Activated B cell treated with CpG ODN at 0.5 μM for 24 hours (primary cell): Measurements from ENCODE around the gene KLHL22. TPM values are rescaled to one million over a fixed set of nuclear protein-coding genes. Genes with fewer than 3 reads are reported as not detected.
"Not testable (repeated sequence)": the region's sequence is repeated elsewhere in the genome, so short reads cannot be mapped to it uniquely, and the experiment has no call there.

ENCODE experiments used
- ATAC-seq: fragments of 200-7000 bp; cut with Tn5 transposase; one replicate; pipeline ENCODE4 v1.10.0; 2021; ENCODE audit warnings: low read depth, mild to moderate bottlenecking, moderate library complexity
- CTCF ChIA-PET: fragments of 350-600 bp; sonication (Branson Sonifier 250); formaldehyde crosslinking; loops from one replicate; lab custom pipeline; 2021; ENCODE audit warnings: antibody characterized with exemption; lab: Charles Lee
- POLR2A ChIA-PET: fragments of 350-600 bp; sonication (Branson Sonifier 250); formaldehyde crosslinking; loops from one replicate; lab custom pipeline; 2021; ENCODE audit warnings: antibody characterized with exemption; lab: Charles Lee
- DNase-seq: peaks from one replicate; pipeline ENCODE4 v3.0.0; 2022
- H3K27ac Mint-ChIP-seq: one replicate; pipeline ENCODE4 v1.8.0; 2020; ENCODE audit warnings: mixed read lengths
- H3K27me3 Mint-ChIP-seq: one replicate; pipeline ENCODE4 v1.8.0; 2021; ENCODE audit warnings: mixed read lengths
- H3K36me3 Mint-ChIP-seq: one replicate; pipeline ENCODE4 v1.8.0; 2021; ENCODE audit warnings: low read depth, mixed read lengths
- H3K4me1 Mint-ChIP-seq: one replicate; pipeline ENCODE4 v1.8.0; 2021; ENCODE audit warnings: mixed read lengths
- H3K4me3 Mint-ChIP-seq: one replicate; pipeline ENCODE4 v1.8.0; 2020; ENCODE audit warnings: mild to moderate bottlenecking, mixed read lengths
- H3K9me3 Mint-ChIP-seq: one replicate; pipeline ENCODE4 v1.8.0; 2020; ENCODE audit warnings: mixed read lengths
- intact Hi-C: fragments of 100-400 bp; cut with micrococcal nuclease; formaldehyde crosslinking; loops from one replicate; pipeline ENCODE4 v1.15.1; 2024
- total RNA-seq: library from RNA; stranded (reverse); gene quantifications from 2 replicates; pipeline ENCODE4 v1.2.3, GENCODE V29; 2022
- TF ChIP-seq, protein P1 (sequence below): fragments of 200-600 bp; IDR thresholded peaks from one replicate; pipeline ENCODE4 v1.8.0; 2022; ENCODE audit warnings: antibody characterized with exemption, mild to moderate bottlenecking

The KLHL22 gene
- total RNA-seq, 1 donor from 2014 or later, result 26.1 TPM

DNA sequence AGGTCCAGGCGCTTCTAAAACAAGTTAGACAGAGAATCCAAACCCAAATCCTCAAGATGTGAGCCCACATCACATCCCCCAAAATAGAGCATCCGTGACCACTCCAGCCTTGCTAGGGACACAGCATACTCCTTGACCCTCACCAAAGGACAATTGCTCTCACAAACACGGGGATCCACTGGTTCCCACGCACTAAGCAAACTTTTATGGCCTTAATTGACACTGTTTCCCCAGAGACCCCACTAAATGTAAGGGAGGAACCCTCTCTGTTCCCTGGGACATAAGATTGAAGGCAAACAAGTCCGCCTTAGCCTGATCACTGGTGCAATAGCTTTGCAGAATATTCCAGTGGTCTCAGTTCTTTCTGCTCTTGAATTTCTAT is 81.5 kb downstream of the KLHL22 start:
- CTCF ChIA-PET, result no interaction called here
- Mint-ChIP-seq H3K27me3 (peaks cover 3% of the 10 kb centered on the region), H3K36me3 (no peaks in the 10 kb centered on the region), H3K27ac (no peak overlapping the region), H3K4me1 (peaks cover 4% of the 10 kb centered on the region), H3K4me3 (no peak overlapping the region), H3K9me3 (no peaks in the 10 kb centered on the region)
- no peak for DNase-seq
- POLR2A ChIA-PET, result no interaction called here
- ATAC-seq, result no peak
- intact Hi-C loops, result no loop called here
- TF ChIP-seq, protein P1, sequence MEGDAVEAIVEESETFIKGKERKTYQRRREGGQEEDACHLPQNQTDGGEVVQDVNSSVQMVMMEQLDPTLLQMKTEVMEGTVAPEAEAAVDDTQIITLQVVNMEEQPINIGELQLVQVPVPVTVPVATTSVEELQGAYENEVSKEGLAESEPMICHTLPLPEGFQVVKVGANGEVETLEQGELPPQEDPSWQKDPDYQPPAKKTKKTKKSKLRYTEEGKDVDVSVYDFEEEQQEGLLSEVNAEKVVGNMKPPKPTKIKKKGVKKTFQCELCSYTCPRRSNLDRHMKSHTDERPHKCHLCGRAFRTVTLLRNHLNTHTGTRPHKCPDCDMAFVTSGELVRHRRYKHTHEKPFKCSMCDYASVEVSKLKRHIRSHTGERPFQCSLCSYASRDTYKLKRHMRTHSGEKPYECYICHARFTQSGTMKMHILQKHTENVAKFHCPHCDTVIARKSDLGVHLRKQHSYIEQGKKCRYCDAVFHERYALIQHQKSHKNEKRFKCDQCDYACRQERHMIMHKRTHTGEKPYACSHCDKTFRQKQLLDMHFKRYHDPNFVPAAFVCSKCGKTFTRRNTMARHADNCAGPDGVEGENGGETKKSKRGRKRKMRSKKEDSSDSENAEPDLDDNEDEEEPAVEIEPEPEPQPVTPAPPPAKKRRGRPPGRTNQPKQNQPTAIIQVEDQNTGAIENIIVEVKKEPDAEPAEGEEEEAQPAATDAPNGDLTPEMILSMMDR, result no peak

DNA sequence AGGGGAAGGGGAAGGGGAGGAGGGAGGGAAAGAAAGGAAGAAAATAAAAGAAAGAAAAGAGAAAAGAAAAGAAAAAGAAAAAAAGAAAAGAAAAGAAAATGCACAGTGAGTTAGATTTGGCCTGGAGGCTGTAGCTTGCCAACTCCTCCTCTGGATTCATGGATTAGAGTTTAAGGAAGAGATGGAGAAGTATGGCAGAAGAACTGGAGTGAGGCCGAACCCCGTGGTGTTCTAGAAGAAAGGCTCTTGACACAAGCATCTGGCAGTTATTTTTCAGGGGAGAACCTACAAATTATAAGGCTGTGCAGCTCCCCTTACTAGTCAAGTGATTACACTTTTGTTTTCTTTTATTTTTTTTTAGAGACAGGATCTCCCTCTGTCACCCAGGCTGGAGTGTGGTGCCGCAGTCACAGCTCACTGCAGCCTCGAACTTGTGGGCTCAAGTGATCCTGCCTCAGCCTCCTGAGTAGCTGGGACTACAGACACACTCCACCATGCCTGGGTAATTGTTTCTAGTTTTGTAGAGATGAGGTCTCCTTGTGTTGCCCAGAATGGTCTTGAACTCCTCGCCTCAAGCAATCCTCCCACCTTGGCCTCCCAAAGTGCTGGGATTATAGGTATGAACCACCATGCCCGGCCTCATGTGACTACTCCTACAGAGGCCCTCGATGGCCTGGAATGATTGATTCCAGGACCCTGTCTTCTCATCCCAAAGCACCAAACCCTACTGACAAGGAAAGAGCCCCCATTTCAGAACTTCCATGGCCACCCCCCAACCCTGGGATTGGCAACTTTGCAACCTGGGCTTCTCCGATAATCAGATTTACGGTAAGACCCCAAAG is 82.2 kb downstream of the KLHL22 start:
- CTCF ChIA-PET, result no interaction called here
- H3K27ac Mint-ChIP-seq, result no peak overlapping the region

DNA sequence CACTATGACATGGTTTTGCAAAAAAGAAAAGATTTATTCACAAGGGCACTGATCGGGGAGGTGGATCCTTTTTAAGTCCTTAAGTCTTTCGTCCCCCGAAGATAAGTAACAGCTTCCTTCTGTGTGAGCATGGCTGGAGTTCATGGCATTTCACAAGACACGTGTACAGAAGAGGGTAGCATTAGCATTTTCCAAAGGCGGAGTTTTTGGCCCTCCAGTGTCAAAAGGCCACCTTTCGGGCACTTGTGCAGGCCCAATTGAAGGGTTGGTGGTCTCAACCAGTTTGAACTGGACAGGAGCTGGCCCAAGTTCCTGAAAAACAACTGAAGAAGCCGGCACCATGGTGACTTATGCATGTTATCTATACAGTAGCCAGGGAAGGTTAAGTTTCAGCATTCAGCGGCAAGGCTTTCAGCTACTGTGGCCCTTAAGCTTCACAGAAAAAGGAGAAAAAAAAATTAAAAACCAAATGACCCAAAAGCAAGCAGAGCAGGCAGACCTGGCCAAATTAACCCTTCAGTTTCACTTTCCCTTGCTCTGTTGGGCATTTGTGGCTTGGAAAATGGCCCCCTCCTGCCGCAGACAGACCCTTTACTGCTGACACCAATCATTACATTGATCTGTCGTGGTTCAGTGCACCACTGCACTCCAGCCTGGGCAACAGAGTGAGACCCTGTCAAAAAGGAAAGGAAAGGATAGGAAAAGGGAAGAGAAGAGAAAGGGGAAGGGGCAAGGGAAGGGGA is 83.0 kb downstream of the KLHL22 start:
- H3K27me3 Mint-ChIP-seq, result peaks cover 3% of the 10 kb centered on the region
- H3K4me1 Mint-ChIP-seq, result no peaks in the 10 kb centered on the region
- ChIA-PET CTCF (no interaction called here), POLR2A (no interaction called here)
- no peak overlapping the region for H3K27ac Mint-ChIP-seq
- no peak overlapping the region for H3K4me3 Mint-ChIP-seq
- intact Hi-C loops, result no loop called here
- no peaks in the 10 kb centered on the region for H3K9me3 Mint-ChIP-seq
- TF ChIP-seq, protein P1, result no peak
- no peaks in the 10 kb centered on the region for H3K36me3 Mint-ChIP-seq
- DNase-seq (no peak), ATAC-seq (no peak)

More for the DNA sequence above, 82.2 kb downstream of the KLHL22 start:
- H3K27me3 Mint-ChIP-seq, result peaks cover 3% of the 10 kb centered on the region
- no peaks in the 10 kb centered on the region for H3K36me3 Mint-ChIP-seq
- H3K9me3 Mint-ChIP-seq, result no peaks in the 10 kb centered on the region
- TF ChIP-seq, protein P1, result no peak
- POLR2A ChIA-PET, result no interaction called here
- no peak for DNase-seq
- intact Hi-C loops, result no loop called here
- peaks cover 3% of the 10 kb centered on the region for H3K4me1 Mint-ChIP-seq
- no peak overlapping the region for H3K4me3 Mint-ChIP-seq
- no peak for ATAC-seq

DNA sequence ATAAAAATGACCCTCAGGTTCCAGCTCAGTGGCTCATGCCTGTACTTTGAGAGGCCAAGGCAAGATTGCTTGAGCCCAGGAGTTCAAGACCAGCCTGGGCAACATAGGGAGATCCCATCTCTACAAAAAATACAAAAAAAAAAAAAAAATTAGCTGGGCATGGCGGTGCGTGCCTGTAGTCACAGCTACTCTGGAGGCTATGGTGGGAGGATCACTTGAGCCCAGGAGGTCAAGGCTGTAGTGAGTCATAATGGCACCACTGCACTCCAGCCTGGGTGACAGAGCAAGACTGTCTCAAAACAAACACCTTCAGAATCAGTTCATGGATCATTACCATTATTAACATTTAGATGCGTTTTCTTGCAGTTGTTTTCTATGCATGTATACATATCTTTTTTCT is 86.2 kb downstream of the KLHL22 start:
- DNase-seq, H3K9me3 Mint-ChIP-seq, intact Hi-C loops, H3K27ac Mint-ChIP-seq, H3K4me1 Mint-ChIP-seq, ATAC-seq, H3K27me3 Mint-ChIP-seq, H3K4me3 Mint-ChIP-seq, CTCF ChIA-PET, POLR2A ChIA-PET: not testable (repeated sequence)
- H3K36me3 Mint-ChIP-seq, result peaks cover 20% of the 10 kb centered on the region

DNA sequence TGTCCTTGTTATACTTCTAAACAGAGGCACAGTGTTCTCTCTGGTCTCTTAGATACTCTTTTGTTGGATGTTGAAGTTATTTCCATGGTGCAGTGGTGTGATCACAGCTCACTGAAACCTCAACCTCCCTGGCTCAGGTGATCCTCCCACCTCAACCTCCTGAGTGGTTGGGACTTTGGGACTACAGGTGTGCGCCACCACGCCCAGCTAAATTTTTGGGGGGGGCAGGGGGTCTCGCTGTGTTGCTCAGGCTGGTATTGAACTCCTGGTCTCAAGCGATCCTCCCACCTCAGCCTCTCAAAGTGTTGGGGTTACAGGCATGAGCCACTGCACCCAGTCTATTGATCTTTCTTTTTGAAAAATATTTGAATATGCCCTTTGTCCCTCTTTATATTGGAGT is 86.7 kb downstream of the KLHL22 start:
- no peaks in the 10 kb centered on the region for H3K27me3 Mint-ChIP-seq
- ChIA-PET POLR2A (interaction anchor here (0.6 kb wide), 1 partner anchor 290 kb away, joined by 3 read pairs; no protein-coding TSS in a partner anchor), CTCF (no interaction called here)
- TF ChIP-seq, protein P1, result no peak
- no peak overlapping the region for H3K4me3 Mint-ChIP-seq
- DNase-seq (no peak), ATAC-seq (no peak)
- H3K27ac Mint-ChIP-seq, result no peak overlapping the region
- H3K9me3 Mint-ChIP-seq, result no peaks in the 10 kb centered on the region
- intact Hi-C loops, result no loop called here
- peaks cover 22% of the 10 kb centered on the region for H3K36me3 Mint-ChIP-seq
- no peaks in the 10 kb centered on the region for H3K4me1 Mint-ChIP-seq
